ENCODE measurements around the gene DIRAS2. TPM values are rescaled to one million over a fixed set of nuclear protein-coding genes. Genes with fewer than 3 reads are reported as not detected.

The DIRAS2 gene
- total RNA-seq, 3 donors from 2014 or later (not counting 1 experiment from before 2014, with no cell fraction given) = not detected

DNA sequence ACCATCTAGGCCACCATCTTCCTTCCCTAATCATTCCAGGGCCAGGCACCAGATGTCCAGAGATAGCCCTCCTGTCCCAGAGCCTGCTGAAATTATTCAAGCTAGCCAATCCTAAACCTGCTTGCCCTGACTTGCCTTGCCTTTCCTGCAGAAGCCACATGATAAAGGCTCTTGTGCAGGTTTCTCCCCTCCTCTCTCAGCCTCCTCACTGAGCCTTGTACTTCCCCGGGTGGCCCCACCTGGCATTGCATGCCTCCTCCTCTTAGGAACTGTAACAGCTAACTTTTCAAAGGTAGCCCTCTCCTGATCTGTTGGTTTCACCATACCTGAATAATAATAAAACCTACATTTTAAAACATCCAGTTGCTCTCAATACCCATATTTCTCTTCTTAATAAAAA lies 42.6 kb downstream of the DIRAS2 start:
- H3K36me3 ChIP-seq (ENCODE audit: control insufficient read depth, insufficient read depth, low read length) = no peaks in the 10 kb centered on the region
- TF ChIP-seq, protein P1, sequence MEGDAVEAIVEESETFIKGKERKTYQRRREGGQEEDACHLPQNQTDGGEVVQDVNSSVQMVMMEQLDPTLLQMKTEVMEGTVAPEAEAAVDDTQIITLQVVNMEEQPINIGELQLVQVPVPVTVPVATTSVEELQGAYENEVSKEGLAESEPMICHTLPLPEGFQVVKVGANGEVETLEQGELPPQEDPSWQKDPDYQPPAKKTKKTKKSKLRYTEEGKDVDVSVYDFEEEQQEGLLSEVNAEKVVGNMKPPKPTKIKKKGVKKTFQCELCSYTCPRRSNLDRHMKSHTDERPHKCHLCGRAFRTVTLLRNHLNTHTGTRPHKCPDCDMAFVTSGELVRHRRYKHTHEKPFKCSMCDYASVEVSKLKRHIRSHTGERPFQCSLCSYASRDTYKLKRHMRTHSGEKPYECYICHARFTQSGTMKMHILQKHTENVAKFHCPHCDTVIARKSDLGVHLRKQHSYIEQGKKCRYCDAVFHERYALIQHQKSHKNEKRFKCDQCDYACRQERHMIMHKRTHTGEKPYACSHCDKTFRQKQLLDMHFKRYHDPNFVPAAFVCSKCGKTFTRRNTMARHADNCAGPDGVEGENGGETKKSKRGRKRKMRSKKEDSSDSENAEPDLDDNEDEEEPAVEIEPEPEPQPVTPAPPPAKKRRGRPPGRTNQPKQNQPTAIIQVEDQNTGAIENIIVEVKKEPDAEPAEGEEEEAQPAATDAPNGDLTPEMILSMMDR (IDR thresholded peaks at IDR 0.05) = no peak
- peaks cover 2% of the 10 kb centered on the region for H3K27me3 ChIP-seq (ENCODE audit: control insufficient read depth, insufficient read depth, low read length)
- DNase-seq (no peak), ATAC-seq (no peak)
- H3K4me1 ChIP-seq (ENCODE audit: control insufficient read depth, insufficient read depth, low read length) = no peaks in the 10 kb centered on the region
- no peak overlapping the region for H3K4me3 ChIP-seq (ENCODE audit: low read length)
- Mint-ChIP-seq H3K27ac (no peak overlapping the region), H3K4me1 (no peaks in the 10 kb centered on the region), H3K27me3 (ENCODE audit: low read depth in 2 of 2) (peaks cover 23 to 49% of the 10 kb centered on the region in 2 donors), H3K4me3 (no peak overlapping the region), H3K36me3 (no peaks in the 10 kb centered on the region), H3K9me3 (no peaks in the 10 kb centered on the region)
- H3K9me3 ChIP-seq (ENCODE audit: control insufficient read depth, insufficient read depth, low read length) = no peaks in the 10 kb centered on the region
- intact Hi-C loops (cut with micrococcal nuclease) = no loop called here
- H3K27ac ChIP-seq (ENCODE audit: low read length) = no peak overlapping the region
- WGBS (ENCODE audit: insufficient coverage) = 88% methylated on average over 1 of the region's 1 CpG

DNA sequence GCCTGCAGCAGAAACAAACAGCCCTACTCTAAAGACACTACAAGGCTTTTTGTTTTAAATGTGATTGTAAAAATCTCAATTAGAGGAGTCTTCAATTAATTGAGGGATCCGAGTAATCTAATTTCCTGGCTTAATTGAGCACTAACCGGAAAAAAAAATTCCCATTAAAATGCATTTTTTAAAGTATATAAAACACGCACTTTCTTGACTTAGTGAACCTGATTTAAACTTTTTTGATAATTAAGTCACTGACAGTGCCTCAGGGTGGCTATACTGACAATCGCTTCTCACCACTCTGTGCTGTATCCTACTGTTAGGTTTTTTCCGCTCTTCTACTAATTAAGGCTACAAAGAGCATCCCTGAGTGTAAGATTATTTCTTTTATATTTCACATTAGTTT lies 44.4 kb downstream of the DIRAS2 start:
- Histone ChIP-seq H3K36me3 (ENCODE audit: control insufficient read depth, insufficient read depth, low read length) (no peaks in the 10 kb centered on the region), H3K4me1 (ENCODE audit: control insufficient read depth, insufficient read depth, low read length) (no peaks in the 10 kb centered on the region), H3K27ac (ENCODE audit: low read length) (no peak overlapping the region), H3K9me3 (ENCODE audit: control insufficient read depth, insufficient read depth, low read length) (no peaks in the 10 kb centered on the region), H3K4me3 (ENCODE audit: low read length) (no peak overlapping the region), H3K27me3 (ENCODE audit: control insufficient read depth, insufficient read depth, low read length) (peaks cover 2% of the 10 kb centered on the region)
- intact Hi-C loops (cut with micrococcal nuclease) = no loop called here
- ATAC-seq = no peak
- Mint-ChIP-seq H3K27ac (no peak overlapping the region), H3K27me3 (ENCODE audit: low read depth in 2 of 2) (peaks cover 31 to 64% of the 10 kb centered on the region in 2 donors), H3K9me3 (no peaks in the 10 kb centered on the region), H3K4me1 (no peaks in the 10 kb centered on the region), H3K36me3 (no peaks in the 10 kb centered on the region), H3K4me3 (no peak overlapping the region)
- TF ChIP-seq, protein P1 (IDR thresholded peaks at IDR 0.05) = no peak
- 97% methylated on average over 3 of the region's 5 CpGs for WGBS (ENCODE audit: insufficient coverage)
- DNase-seq = no peak

- Mint-ChIP-seq H3K4me3 (no peak overlapping the region), H3K36me3 (no peaks in the 10 kb centered on the region), H3K27ac (no peak overlapping the region), H3K4me1 (no peaks in the 10 kb centered on the region), H3K9me3 (no peaks in the 10 kb centered on the region), H3K27me3 (ENCODE audit: low read depth in 2 of 2) (peaks cover 24 to 42% of the 10 kb centered on the region in 2 donors)
- no peak overlapping the region for H3K4me3 ChIP-seq (ENCODE audit: low read length)
- TF ChIP-seq, protein P1 (IDR thresholded peaks at IDR 0.05) = no peak
- no peak overlapping the region for H3K27ac ChIP-seq (ENCODE audit: low read length)
- H3K36me3 ChIP-seq (ENCODE audit: control insufficient read depth, insufficient read depth, low read length) = no peaks in the 10 kb centered on the region
- DNase-seq (no peak), ATAC-seq (no peak)
- no peaks in the 10 kb centered on the region for H3K9me3 ChIP-seq (ENCODE audit: control insufficient read depth, insufficient read depth, low read length)
- intact Hi-C loops (cut with micrococcal nuclease) = no loop called here
- no peaks in the 10 kb centered on the region for H3K4me1 ChIP-seq (ENCODE audit: control insufficient read depth, insufficient read depth, low read length)
- H3K27me3 ChIP-seq (ENCODE audit: control insufficient read depth, insufficient read depth, low read length) = peaks cover 2% of the 10 kb centered on the region
- WGBS (ENCODE audit: insufficient coverage) = 42% methylated on average over 1 of the region's 2 CpGs
Observed at GRCh38 chr9:90593646-90594045, 49.0 kb downstream of the DIRAS2 start.

DNA sequence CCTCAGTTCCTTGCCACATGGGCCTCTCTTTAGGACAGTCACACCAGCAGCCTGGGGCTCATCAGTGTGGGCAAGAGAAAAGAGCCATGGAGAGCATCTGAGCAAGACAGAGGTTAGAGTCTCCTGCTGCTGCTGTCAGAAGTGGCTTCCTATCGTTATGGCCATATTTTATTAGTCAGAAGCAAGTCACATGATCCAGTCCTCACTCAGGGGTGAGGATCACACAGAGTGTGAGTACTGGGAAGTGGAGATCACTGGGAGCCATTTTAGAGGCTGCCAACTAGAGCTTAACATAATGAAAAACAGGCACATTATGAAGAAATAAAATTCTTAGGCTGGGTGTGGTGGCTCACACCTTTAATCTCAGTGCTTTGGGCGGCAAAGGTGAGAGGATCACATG lies 62.0 kb downstream of the DIRAS2 start:
- no peak for ATAC-seq
- intact Hi-C loops (cut with micrococcal nuclease) = no loop called here
- no peaks in the 10 kb centered on the region for H3K4me1 ChIP-seq (ENCODE audit: control insufficient read depth, insufficient read depth, low read length)
- H3K9me3 ChIP-seq (ENCODE audit: control insufficient read depth, insufficient read depth, low read length) = no peaks in the 10 kb centered on the region
- DNase-seq = no peak
- H3K36me3 Mint-ChIP-seq = no peaks in the 10 kb centered on the region
- no peaks in the 10 kb centered on the region for H3K9me3 Mint-ChIP-seq
- no peaks in the 10 kb centered on the region for H3K36me3 ChIP-seq (ENCODE audit: control insufficient read depth, insufficient read depth, low read length)
- no peak overlapping the region for H3K4me3 Mint-ChIP-seq
- WGBS (ENCODE audit: insufficient coverage) = 64% methylated on average over 2 of the region's 2 CpGs
- H3K27ac ChIP-seq (ENCODE audit: low read length) = no peak overlapping the region
- H3K4me1 Mint-ChIP-seq = no peaks in the 10 kb centered on the region
- peaks cover 21 to 36% of the 10 kb centered on the region in 2 donors for H3K27me3 Mint-ChIP-seq (ENCODE audit: low read depth in 2 of 2)
- H3K27me3 ChIP-seq (ENCODE audit: control insufficient read depth, insufficient read depth, low read length) = no peaks in the 10 kb centered on the region
- TF ChIP-seq, protein P1 (IDR thresholded peaks at IDR 0.05) = no peak
- no peak overlapping the region for H3K4me3 ChIP-seq (ENCODE audit: low read length)
- no peak overlapping the region for H3K27ac Mint-ChIP-seq
